GM18499 (cell line): Measurements from ENCODE around the gene INS.
"Not testable (repeated sequence)": the region's sequence is repeated elsewhere in the genome, so short reads cannot be mapped to it uniquely, and the experiment has no call there.

Source experiments
- ATAC-seq: cut with Tn5 transposase; IDR thresholded peaks from one replicate; pipeline ENCODE4 v1.9.1; 2021; ENCODE audit warnings: moderate number of reproducible peaks; ENCODE audit not compliant: insufficient read depth, unreplicated experiment

INS gene

DNA sequence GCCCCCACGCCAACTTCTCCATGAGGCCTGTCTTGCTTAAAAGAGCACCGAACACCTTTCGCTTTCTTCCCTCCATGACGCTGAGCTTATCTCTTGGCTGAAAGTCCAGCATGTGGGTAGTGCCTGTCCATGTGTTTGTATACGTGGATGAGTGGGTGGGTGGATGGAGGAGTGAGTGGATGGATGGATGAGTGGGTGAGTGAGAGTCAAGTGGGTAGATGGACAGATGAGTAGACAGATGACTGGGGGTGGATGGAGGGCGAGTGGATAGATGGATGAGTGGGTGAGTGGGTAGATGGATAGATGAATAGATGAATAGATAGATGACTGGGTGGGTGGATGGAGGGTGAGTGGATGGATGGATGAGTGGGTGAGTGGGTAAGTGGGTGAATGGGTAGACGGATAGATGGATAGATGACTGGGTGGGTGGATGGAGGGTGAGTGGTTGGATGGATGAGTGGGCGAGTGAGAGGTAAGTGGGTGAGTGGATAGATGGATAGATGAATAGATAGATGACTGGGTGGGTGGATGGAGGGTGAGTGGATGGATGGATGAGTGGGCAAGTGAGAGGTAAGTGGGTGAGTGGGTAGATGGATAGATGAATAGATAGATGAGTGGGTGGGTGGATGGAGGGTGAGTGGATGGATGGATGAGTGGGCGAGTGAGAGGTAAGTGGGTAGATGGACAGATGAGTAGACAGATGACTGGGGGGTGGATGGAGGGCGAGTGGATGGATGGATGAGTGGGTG is 36.1 kb downstream of the INS start:
- not testable (repeated sequence) for ATAC-seq

GRCh38 chr11:2123628-2123960 is 37.4 kb downstream of the INS start:
- ATAC-seq = no peak

DNA sequence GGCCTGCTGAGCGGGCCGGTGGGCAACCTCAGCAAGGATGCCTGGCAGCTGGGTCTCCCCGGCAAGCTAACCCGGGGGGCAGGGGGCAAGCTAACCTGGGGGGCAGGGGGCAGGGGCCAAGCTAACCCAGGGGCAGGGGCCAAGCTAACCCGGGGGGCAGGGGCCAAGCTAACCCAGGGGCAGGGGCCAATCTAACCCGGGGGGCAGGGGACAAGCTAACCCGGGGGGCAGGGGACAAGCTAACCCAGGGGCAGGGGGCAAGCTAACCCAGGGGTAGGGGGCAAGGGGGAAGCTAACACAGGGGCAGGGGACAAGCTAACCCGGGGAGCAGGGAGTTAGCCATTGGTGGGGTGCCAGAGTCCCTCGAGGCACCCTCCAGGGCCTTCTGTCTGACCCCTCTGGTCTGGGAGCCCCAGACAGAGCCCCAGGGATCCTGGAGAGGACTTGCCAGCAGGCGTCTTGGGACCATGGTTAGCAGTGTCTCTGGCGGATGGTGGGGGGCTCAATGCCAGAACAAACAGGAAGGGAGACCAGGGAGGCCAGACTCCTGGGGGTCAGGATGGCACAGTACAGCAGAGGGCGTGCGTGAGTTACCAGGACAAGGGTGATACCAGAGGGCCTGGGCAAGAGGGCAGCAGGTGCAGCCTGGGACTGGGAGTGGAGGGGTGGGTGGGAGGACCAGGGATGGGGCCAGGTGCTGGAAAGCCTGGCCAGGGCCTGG is 37.9 kb downstream of the INS start:
- no peak for ATAC-seq

- no peak for ATAC-seq
These were observed 38.6 kb downstream of the INS start for GRCh38 chr11:2122222-2122906.

DNA sequence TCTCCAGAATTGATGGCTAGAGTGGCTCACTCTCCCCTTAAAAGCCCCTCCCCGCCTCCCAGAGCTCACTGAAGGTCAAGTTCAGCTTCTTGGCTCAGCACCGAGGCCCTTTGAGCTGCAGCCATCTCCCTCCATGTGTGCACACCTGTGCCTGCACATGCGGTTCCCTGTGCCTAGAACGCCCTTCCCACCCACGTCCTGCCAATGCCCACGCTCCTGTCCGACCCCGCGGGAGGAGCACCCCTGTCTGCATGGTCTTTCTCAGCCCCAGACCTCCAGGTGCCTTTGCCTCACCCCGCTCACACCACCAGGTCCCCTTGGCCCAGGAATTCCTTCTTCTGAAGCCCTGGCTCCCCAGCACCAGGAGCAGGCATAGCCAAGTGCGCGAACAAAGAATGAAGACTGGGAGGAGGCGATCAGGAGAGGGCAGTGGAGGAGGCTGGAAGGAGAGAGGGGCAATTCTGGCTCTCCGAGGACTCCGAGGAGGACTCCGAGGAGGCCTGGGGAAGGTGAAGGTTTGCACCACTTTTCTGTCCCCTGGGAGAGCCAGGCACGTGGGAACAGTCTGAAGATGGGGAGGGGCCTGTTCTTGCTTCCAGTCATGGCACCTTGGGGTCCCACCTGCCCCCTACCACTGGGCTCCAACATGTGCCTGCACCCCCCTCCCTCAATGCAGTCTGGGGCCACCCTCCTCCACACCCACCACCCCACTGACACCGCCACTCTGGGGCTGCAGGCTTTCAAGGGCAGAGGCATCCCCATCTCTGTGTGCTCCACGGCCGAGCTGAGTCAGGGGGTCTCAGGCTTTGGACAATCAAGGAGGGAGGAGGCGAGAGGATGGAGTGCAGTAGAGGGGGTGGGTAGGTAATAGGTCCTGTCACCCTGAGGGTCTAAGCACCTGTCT is 39.5 kb downstream of the INS start:
- no peak for ATAC-seq

DNA sequence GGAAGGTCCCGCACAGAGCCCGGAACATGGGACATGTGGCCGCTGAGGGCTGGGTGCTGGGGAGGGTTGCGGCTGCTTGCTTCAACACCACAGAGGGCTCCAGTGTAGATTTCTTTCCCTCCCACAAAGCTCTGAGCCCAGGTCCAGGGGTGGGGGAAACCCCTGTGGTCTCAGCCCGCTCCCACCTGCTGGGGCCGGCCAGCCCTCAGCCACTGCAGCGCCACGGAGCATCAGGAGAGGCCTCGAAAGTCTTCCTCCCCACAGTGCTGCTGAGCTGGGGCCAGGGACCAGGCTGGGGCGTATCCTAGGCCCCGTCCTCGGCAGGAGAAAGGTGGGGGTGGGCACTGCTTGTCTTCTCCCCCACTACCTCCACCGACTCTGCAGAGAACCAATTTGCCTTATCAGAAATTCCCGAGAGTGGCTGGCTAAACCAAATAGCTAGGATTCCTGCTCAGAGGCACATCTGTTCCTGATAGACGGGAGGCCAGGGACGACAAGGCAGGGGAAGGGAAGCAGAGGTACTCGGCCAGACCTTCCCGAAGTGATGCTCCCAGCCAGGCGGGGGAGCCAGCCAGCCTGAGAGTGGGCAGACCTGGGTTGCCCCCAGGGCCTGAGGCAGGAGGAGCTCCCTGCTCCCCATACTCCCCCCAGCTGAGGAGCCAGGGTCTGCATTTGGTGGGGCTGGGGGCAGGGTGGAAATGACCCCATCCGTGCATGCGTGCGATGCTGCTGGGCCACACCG is 40.5 kb downstream of the INS start:
- no peak for ATAC-seq

- no peak for ATAC-seq
These were observed 42.3 kb downstream of the INS start for GRCh38 chr11:2118677-2119076.

GRCh38 chr11:2116680-2117079 is 44.3 kb downstream of the INS start:
- no peak for ATAC-seq

DNA sequence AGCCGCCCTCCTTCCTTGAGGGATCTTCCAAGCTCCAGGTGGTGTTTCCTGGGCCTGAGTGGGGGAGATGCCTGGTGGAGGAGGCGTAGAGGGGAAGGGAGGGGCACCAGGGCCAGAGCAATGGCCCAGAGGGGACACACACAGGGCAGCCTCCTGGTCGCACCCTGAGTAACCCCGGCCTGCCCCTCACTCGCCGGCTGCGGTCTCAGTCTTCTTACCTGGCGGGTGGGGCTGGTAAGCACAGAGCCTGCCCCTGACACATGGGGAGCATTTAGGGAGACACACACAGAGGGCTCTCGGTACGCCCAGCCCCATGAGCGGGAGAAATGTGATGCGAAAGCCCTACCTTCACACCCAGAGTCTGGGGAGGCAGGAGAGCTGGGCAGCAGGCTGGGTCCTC is 45.7 kb downstream of the INS start:
- no peak for ATAC-seq

DNA sequence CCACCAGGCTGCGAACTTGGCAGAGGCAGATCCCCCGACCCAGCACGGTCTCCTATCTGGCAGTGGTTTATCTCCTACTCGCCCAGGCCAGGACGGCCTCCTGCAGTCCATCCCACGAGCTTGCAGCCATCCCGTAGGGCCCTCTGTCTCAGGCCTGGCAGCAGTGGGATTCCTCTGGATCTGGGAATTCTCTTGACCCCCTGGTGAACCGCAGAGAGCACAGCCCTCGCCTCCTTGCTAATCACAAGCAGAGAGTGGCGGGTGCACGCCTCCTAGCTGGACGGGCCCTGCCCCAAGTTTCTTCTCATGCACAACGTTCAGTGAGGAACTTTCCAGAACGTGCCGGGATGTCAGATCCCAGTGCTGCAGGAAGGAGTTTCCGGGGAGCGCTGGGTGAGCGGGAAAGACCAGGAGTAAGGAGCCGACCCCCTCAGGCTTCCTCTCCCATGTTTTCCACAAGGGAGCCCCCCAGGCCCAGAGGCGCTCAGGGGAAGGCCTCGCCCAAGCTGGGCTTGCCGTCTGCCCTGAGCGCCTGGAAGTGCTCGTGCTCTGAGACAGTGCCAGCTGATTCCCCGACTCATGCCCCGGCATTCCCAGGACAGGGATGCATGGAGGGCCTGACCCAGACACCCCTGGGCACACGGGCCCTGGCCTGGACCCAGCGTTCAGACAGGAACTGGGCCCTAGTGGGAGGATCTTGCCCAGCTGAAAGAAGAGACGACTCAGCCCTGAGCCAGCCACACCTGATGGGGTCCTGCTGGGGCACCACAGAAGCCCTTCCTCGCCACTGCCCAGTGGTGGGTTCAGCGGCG is 46.4 kb downstream of the INS start:
- ATAC-seq = no peak

- no peak for ATAC-seq
These were observed 47.2 kb downstream of the INS start for GRCh38 chr11:2113776-2114175.

DNA sequence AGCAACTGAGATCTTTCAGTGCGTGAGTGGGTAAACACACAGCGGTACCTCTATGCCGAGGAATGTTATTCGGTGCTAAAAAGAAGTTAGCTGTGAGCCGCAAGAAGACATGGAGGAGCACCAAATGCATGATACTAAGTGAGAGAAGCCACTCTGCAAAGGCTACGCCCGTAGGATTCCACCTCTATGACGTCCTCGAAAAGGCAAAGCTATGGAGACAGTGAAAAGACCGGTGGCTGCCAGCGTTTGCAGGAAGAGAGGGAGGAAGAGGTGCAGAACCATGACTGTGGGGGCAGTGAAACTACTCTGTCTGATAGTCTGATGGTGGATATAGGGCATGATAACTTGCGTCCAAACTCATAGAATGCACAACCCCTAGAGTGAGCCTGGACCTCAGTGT is 50.5 kb downstream of the INS start:
- no peak for ATAC-seq
